ENCODE results near the gene RGL4.

The RGL4 gene

GRCh38 chr22:23681026-23681809 is 9.6 kb upstream of the RGL4 start:
- FAIRE-seq = no peak

- no peak for FAIRE-seq
Measured at GRCh38 chr22:23682077-23682476, 8.7 kb upstream of the RGL4 start.

- no peak for FAIRE-seq
Measured at GRCh38 chr22:23682827-23683355, 7.9 kb upstream of the RGL4 start.

GRCh38 chr22:23683545-23683944 is 7.3 kb upstream of the RGL4 start:
- FAIRE-seq = no peak

- no peak for FAIRE-seq
Measured at GRCh38 chr22:23684026-23684425, 6.8 kb upstream of the RGL4 start.

GRCh38 chr22:23684561-23685031 is 6.2 kb upstream of the RGL4 start:
- no peak for FAIRE-seq

- FAIRE-seq = no peak
Measured at GRCh38 chr22:23685205-23685784, 5.5 kb upstream of the RGL4 start.

- FAIRE-seq = no peak
Measured at GRCh38 chr22:23686416-23687024, 4.3 kb upstream of the RGL4 start.

- no peak for FAIRE-seq
Measured at GRCh38 chr22:23688121-23688520, 2.7 kb upstream of the RGL4 start.

- no peak for FAIRE-seq
Measured at GRCh38 chr22:23688571-23688970, 2.2 kb upstream of the RGL4 start.

- no peak for FAIRE-seq
Measured at GRCh38 chr22:23689414-23689813, 1.4 kb upstream of the RGL4 start.

- no peak for FAIRE-seq
Measured at GRCh38 chr22:23691748-23692423, 1.1 kb downstream of the RGL4 start.

GRCh38 chr22:23692598-23693291 is 1.9 kb downstream of the RGL4 start:
- no peak for FAIRE-seq

GRCh38 chr22:23693979-23694680 is 3.3 kb downstream of the RGL4 start:
- no peak for FAIRE-seq

- FAIRE-seq = no peak
Measured at GRCh38 chr22:23695141-23695540, 4.3 kb downstream of the RGL4 start.

GRCh38 chr22:23695571-23696325 is 4.9 kb downstream of the RGL4 start:
- no peak for FAIRE-seq

GRCh38 chr22:23696326-23696851 is 5.6 kb downstream of the RGL4 start:
- no peak for FAIRE-seq

GRCh38 chr22:23697031-23697970 is 6.5 kb downstream of the RGL4 start:
- FAIRE-seq = no peak

- no peak for FAIRE-seq
Measured at GRCh38 chr22:23698094-23698493, 7.3 kb downstream of the RGL4 start.

Measured in G401.6 (cell line).